Stomach (tissue), 9 donors: ENCODE measurements around the gene CNDP2. TPM values are rescaled to one million over a fixed set of nuclear protein-coding genes. Genes with fewer than 3 reads are reported as not detected.

Experiments
- DNase-seq, 2 donors: peaks; one replicate each; pipeline versions ENCODE4 v3.0.0 to v3.0.0-alpha.2; 2013 to 2019
- H3K27ac ChIP-seq, 5 donors: fragments of 200-600 bp in 4 of 5; sonication (generic) in 4 of 5; one replicate each; pipeline ENCODE4 v1.5.1; 2013 to 2019; ENCODE audit warnings: mild to moderate bottlenecking in 1 of 5, moderate library complexity in 1 of 5
- H3K27me3 ChIP-seq, 3 donors: fragments of 200-600 bp; sonication (generic); one replicate each; pipeline ENCODE4 v1.5.1; 2017 to 2019; ENCODE audit warnings: mixed run types in 1 of 3
- H3K36me3 ChIP-seq, 4 donors: fragments of 200-600 bp; sonication (generic); 1 replicate in 3 of 4; 2 replicates in 1 of 4; pipeline ENCODE4 v1.5.1; 2016 to 2019
- H3K4me1 ChIP-seq, 4 donors: fragments of 200-600 bp; sonication (generic); one replicate each; pipeline ENCODE4 v1.5.1; 2016 to 2019
- H3K4me3 ChIP-seq, 4 donors: fragments of 200-600 bp; sonication (generic) in 3 of 4; one replicate each; pipeline ENCODE4 v1.5.1; 2016 to 2019; ENCODE audit warnings: mild to moderate bottlenecking in 1 of 4
- H3K9me3 ChIP-seq, 4 donors: fragments of 200-600 bp; sonication (generic); one replicate each; pipeline ENCODE4 v1.5.1; 2016 to 2019
- CTCF ChIP-seq, 7 experiments: fragments of 450-650 bp in 4 of 7; fragments of 200-600 bp in 3 of 7; sonication (generic) in 3 of 7; IDR thresholded peaks; one replicate each; pipeline ENCODE4 v1.5.1; 2016 to 2019; ENCODE audit warnings: antibody characterized with exemption in 7 of 7, control low read depth in 2 of 7, mild to moderate bottlenecking in 1 of 7
- EP300 ChIP-seq: sonication (generic); formaldehyde crosslinking; IDR thresholded peaks from one replicate; pipeline ENCODE4 v1.6.1; 2017; ENCODE audit warnings: antibody characterized with exemption
- POLR2A ChIP-seq, 4 donors: fragments of 450-650 bp; IDR thresholded peaks; one replicate each; pipeline ENCODE4 v1.6.1; 2016; ENCODE audit warnings: antibody characterized with exemption in 4 of 4, control low read depth in 2 of 4, mild to moderate bottlenecking in 1 of 4, moderate library complexity in 1 of 4
- POLR2AphosphoS5 ChIP-seq, 3 donors: sonication (generic); formaldehyde crosslinking; IDR thresholded peaks; one replicate each; pipeline ENCODE4 v1.6.1; 2016; ENCODE audit warnings: antibody characterized with exemption in 3 of 3
- WGBS, 5 donors: extraction: QIAGEN DNeasy Blood & Tissue Kit in 3 of 5; methylation state at CpG; one replicate each; pipeline versions ENCODE4 v1.1.5 to v1.1.7; 2013 to 2018; 5-methylcytosine and 5-hydroxymethylcytosine counted together
- intact Hi-C: fragments of 100-400 bp; cut with DNase I; formaldehyde crosslinking; loops from one replicate; pipeline ENCODE4 v1.15.1; 2023; ENCODE audit warnings: low total_unique reads
- polyA plus RNA-seq, 3 donors: library from polyadenylated mRNA; stranded (reverse); fragments of 200-250 nt; gene quantifications; one replicate each; pipeline ENCODE4 v1.2.3, GENCODE V29; 2013
- total RNA-seq, 5 donors: library from RNA; depleted of rRNA; stranded (reverse); fragments of >200 nt; gene quantifications; one replicate each; pipeline versions ENCODE4 v1.1.0 to v1.2.3, GENCODE V29; 2014 to 2016
- donor health status: healthy with polysubstance abuse.
- donor health status: Bipolar disorder and iron deficiency.
- donor health status: healthy.

CNDP2 gene
- total and polyA plus RNA-seq, 8 donors: 12.8 to 204 (median 113) TPM

GRCh38 chr18:74488864-74489263 is 7.3 kb upstream of the CNDP2 start:
- no peaks in the 10 kb centered on the region for H3K36me3 ChIP-seq

GRCh38 chr18:74489676-74490075 is 6.5 kb upstream of the CNDP2 start:
- Histone ChIP-seq H3K27ac (no peak overlapping the region), H3K9me3 (no peaks in the 10 kb centered on the region), H3K4me1 (peaks cover 0 to 12% (median 2%) of the 10 kb centered on the region in 4 donors), H3K36me3 (no peaks in the 10 kb centered on the region), H3K4me3 (no peak overlapping the region), H3K27me3 (no peaks in the 10 kb centered on the region)
- TF ChIP-seq POLR2A (IDR thresholded peaks at IDR 0.05): no peak
- TF ChIP-seq EP300: no peak
- no peak for TF ChIP-seq POLR2AphosphoS5 (IDR thresholded peaks at IDR 0.05)
- no peak for TF ChIP-seq CTCF (IDR thresholded peaks at IDR 0.05)
- WGBS, 5 donors: 38 to 65% (median 51%) methylated on average over 7 of the region's 7 CpGs
- intact Hi-C loops: no loop called here
- peak in 1 of 2 donors; percentile 52 for DNase-seq

More at GRCh38 chr18:74488864-74489263, 7.3 kb upstream of the CNDP2 start:
- H3K4me1 ChIP-seq: peaks cover 0 to 13% (median 2%) of the 10 kb centered on the region in 4 donors
- no peak overlapping the region for H3K4me3 ChIP-seq
- H3K27ac ChIP-seq: no peak overlapping the region
- DNase-seq: no peak
- TF ChIP-seq POLR2A (IDR thresholded peaks at IDR 0.05) (no peak), EP300 (no peak), CTCF (IDR thresholded peaks at IDR 0.05) (no peak), POLR2AphosphoS5 (IDR thresholded peaks at IDR 0.05) (no peak)
- WGBS, 5 donors: 83 to 92% (median 89%) methylated on average over 8 of the region's 8 CpGs
- intact Hi-C loops: no loop called here
- no peaks in the 10 kb centered on the region for H3K27me3 ChIP-seq
- H3K9me3 ChIP-seq: no peaks in the 10 kb centered on the region

GRCh38 chr18:74492259-74492658 is 3.9 kb upstream of the CNDP2 start:
- intact Hi-C loops: no loop called here
- no peaks in the 10 kb centered on the region for H3K9me3 ChIP-seq
- H3K27ac ChIP-seq: no peak overlapping the region
- 68 to 97% (median 93%) methylated on average over 3 of the region's 3 CpGs for WGBS, 5 donors
- no peak for DNase-seq
- peaks cover 2 to 14% (median 10%) of the 10 kb centered on the region in 4 donors for H3K4me1 ChIP-seq
- TF ChIP-seq CTCF (IDR thresholded peaks at IDR 0.05) (no peak), POLR2AphosphoS5 (IDR thresholded peaks at IDR 0.05) (no peak), EP300 (no peak), POLR2A (IDR thresholded peaks at IDR 0.05) (no peak)
- H3K36me3 ChIP-seq: no peaks in the 10 kb centered on the region
- H3K27me3 ChIP-seq: no peaks in the 10 kb centered on the region
- H3K4me3 ChIP-seq: no peak overlapping the region

- intact Hi-C loops: no loop called here
- TF ChIP-seq POLR2A (IDR thresholded peaks at IDR 0.05) (no peak), CTCF (IDR thresholded peaks at IDR 0.05) (peak in 5 of 7 experiments; percentile 45 to 85 (median 66))
- WGBS, 5 donors: 24 to 64% (median 49%) methylated on average over 1 of the region's 1 CpG
Measured at GRCh38 chr18:74493689-74494088, 2.5 kb upstream of the CNDP2 start.

More at GRCh38 chr18:74493689-74494088, 2.5 kb upstream of the CNDP2 start:
- Histone ChIP-seq H3K9me3 (no peaks in the 10 kb centered on the region), H3K27me3 (no peaks in the 10 kb centered on the region), H3K36me3 (no peaks in the 10 kb centered on the region), H3K27ac (no peak overlapping the region), H3K4me3 (no peak overlapping the region), H3K4me1 (peaks cover 17 to 28% (median 24%) of the 10 kb centered on the region in 4 donors)
- peak; percentile 63 to 89 for DNase-seq
